H9 (cell line): Measurements from ENCODE around the gene ZNRF3. TPM values are rescaled to one million over a fixed set of nuclear protein-coding genes. Genes with fewer than 3 reads are reported as not detected.

Experiments
- DNase-seq: peaks from one replicate; pipeline ENCODE4 v3.0.0-alpha.2; 2017
- H2AFZ ChIP-seq: one replicate; pipeline ENCODE4 v1.6.1; 2013; ENCODE audit warnings: mild to moderate bottlenecking, low read length, control low read depth, moderate library complexity
- H2AK5ac ChIP-seq: 2 replicates; pipeline ENCODE4 v1.6.1; 2013; ENCODE audit warnings: low read length, control low read depth, mixed read lengths; ENCODE audit not compliant: insufficient read length
- H2BK120ac ChIP-seq: one replicate; pipeline ENCODE4 v1.6.1; 2013; ENCODE audit warnings: low read depth, mild to moderate bottlenecking, low read length, control low read depth, inconsistent platforms; ENCODE audit not compliant: poor library complexity, severe bottlenecking
- H2BK12ac ChIP-seq: 2 replicates; pipeline ENCODE4 v1.6.1; 2013; ENCODE audit warnings: low read length, control low read depth, mixed read lengths, low read depth; ENCODE audit not compliant: insufficient read length
- H2BK15ac ChIP-seq: 2 replicates; pipeline ENCODE4 v1.6.1; 2013; ENCODE audit warnings: low read depth, low read length, control low read depth
- H2BK20ac ChIP-seq: one replicate; pipeline ENCODE4 v1.6.1; 2013; ENCODE audit warnings: low read depth, mild to moderate bottlenecking, low read length, control low read depth, inconsistent platforms; ENCODE audit not compliant: poor library complexity, severe bottlenecking
- H2BK5ac ChIP-seq: 2 replicates; pipeline ENCODE4 v1.6.1; 2013; ENCODE audit warnings: low read length, control low read depth, mixed read lengths; ENCODE audit not compliant: insufficient read length
- H3K14ac ChIP-seq: 2 replicates; pipeline ENCODE4 v1.6.1; 2013; ENCODE audit warnings: low read length, control low read depth; ENCODE audit not compliant: insufficient read depth
- H3K18ac ChIP-seq: 2 replicates; pipeline ENCODE4 v1.6.1; 2013; ENCODE audit warnings: low read depth, mild to moderate bottlenecking, mixed read lengths, low read length, control low read depth; ENCODE audit not compliant: insufficient read length
- H3K23ac ChIP-seq: 2 replicates; pipeline ENCODE4 v1.6.1; 2013; ENCODE audit warnings: low read length, control low read depth, mixed read lengths, low read depth; ENCODE audit not compliant: insufficient read length
- H3K23me2 ChIP-seq: 2 replicates; pipeline ENCODE4 v1.6.1; 2013; ENCODE audit warnings: low read depth, mild to moderate bottlenecking, mixed read lengths, low read length, control low read depth; ENCODE audit not compliant: insufficient read length, poor library complexity, severe bottlenecking
- H3K27ac ChIP-seq: 2 replicates; pipeline ENCODE4 v1.5.1; 2013; ENCODE audit warnings: low read length, control low read depth, mixed read lengths, low read depth; ENCODE audit not compliant: insufficient read length
- H3K27me3 ChIP-seq: 2 replicates; pipeline ENCODE4 v1.6.1; 2013; ENCODE audit warnings: low read length, control low read depth, inconsistent platforms; ENCODE audit not compliant: insufficient read depth
- H3K4ac ChIP-seq: 2 replicates; pipeline ENCODE4 v1.6.1; 2013; ENCODE audit warnings: low read depth, mild to moderate bottlenecking, control low read depth, inconsistent platforms, low read length, moderate library complexity
- H3K4me1 ChIP-seq: 2 replicates; pipeline ENCODE4 v1.6.1; 2013; ENCODE audit warnings: low read length, control low read depth, inconsistent platforms; ENCODE audit not compliant: insufficient read depth
- H3K4me2 ChIP-seq: 2 replicates; pipeline ENCODE4 v1.6.1; 2013; ENCODE audit warnings: low read length, control low read depth, mixed read lengths; ENCODE audit not compliant: insufficient read length, insufficient read depth
- H3K56ac ChIP-seq: 2 replicates; pipeline ENCODE4 v1.6.1; 2013; ENCODE audit warnings: low read depth, mild to moderate bottlenecking, mixed read lengths, low read length, control low read depth; ENCODE audit not compliant: insufficient read length
- H3K79me1 ChIP-seq: 2 replicates; pipeline ENCODE4 v1.6.1; 2013; ENCODE audit warnings: low read depth, mild to moderate bottlenecking, moderate library complexity, low read length, control low read depth, inconsistent platforms; ENCODE audit not compliant: insufficient read depth, poor library complexity, severe bottlenecking
- H3K79me2 ChIP-seq: 2 replicates; pipeline ENCODE4 v1.6.1; 2013; ENCODE audit warnings: low read length, control low read depth, inconsistent platforms; ENCODE audit not compliant: insufficient read depth
- H3K9ac ChIP-seq: 2 replicates; pipeline ENCODE4 v1.6.1; 2013; ENCODE audit warnings: low read length, control low read depth, mixed read lengths; ENCODE audit not compliant: insufficient read length; ENCODE audit errors: extremely low read depth
- H3K9me3 ChIP-seq: one replicate; pipeline ENCODE4 v1.6.1; 2013; ENCODE audit warnings: low read depth, low read length, inconsistent platforms; ENCODE audit not compliant: control insufficient read depth
- H3T11ph ChIP-seq: one replicate; pipeline ENCODE4 v1.6.1; 2013; ENCODE audit warnings: mild to moderate bottlenecking, low read length, control low read depth, inconsistent platforms
- H4K20me1 ChIP-seq: one replicate; pipeline ENCODE4 v1.6.1; 2013; ENCODE audit not compliant: control insufficient read depth, insufficient read length, insufficient read depth
- H4K5ac ChIP-seq: 2 replicates; pipeline ENCODE4 v1.6.1; 2013; ENCODE audit warnings: low read depth, mild to moderate bottlenecking, mixed read lengths, low read length, control low read depth; ENCODE audit not compliant: insufficient read length
- H4K8ac ChIP-seq: replicated peaks from 2 replicates; pipeline ENCODE4 v1.6.1; 2013; ENCODE audit warnings: low read length, control low read depth, mixed read lengths, low read depth; ENCODE audit not compliant: insufficient read length
- H4K91ac ChIP-seq: 2 replicates; pipeline ENCODE4 v1.6.1; 2013; ENCODE audit warnings: low read depth, mild to moderate bottlenecking, moderate library complexity, mixed read lengths, low read length, control low read depth; ENCODE audit not compliant: insufficient read length
- H3K27ac Mint-ChIP-seq, 3 experiments: 2 replicates in 2 of 3; 3 replicates in 1 of 3; pipeline ENCODE4 v1.8.0; 2020 to 2021; ENCODE audit warnings: mixed read lengths in 3 of 3, mild to moderate bottlenecking in 1 of 3, moderate library complexity in 1 of 3
- H3K27me3 Mint-ChIP-seq: 2 replicates; pipeline ENCODE4 v1.8.0; 2021; ENCODE audit warnings: low read depth, mild to moderate bottlenecking, moderate library complexity, mixed read lengths
- H3K36me3 Mint-ChIP-seq, 3 experiments: 2 replicates in 2 of 3; 3 replicates in 1 of 3; pipeline ENCODE4 v1.8.0; 2020 to 2021; ENCODE audit warnings: low read depth in 3 of 3, mixed read lengths in 3 of 3; ENCODE audit not compliant: insufficient read depth in 1 of 3
- H3K4me1 Mint-ChIP-seq, 2 experiments: 2 replicates each; pipeline ENCODE4 v1.8.0; 2020; ENCODE audit warnings: mixed read lengths in 2 of 2
- H3K4me3 Mint-ChIP-seq, 2 experiments: 2 replicates in 1 of 2; 3 replicates in 1 of 2; pipeline ENCODE4 v1.8.0; 2020 to 2021; ENCODE audit warnings: mild to moderate bottlenecking in 2 of 2, mixed read lengths in 2 of 2, moderate library complexity in 1 of 2
- H3K9me3 Mint-ChIP-seq, 2 experiments: 2 replicates in 1 of 2; 3 replicates in 1 of 2; pipeline ENCODE4 v1.8.0; 2020; ENCODE audit warnings: mild to moderate bottlenecking in 2 of 2, mixed read lengths in 2 of 2, moderate library complexity in 1 of 2
- CTCF ChIP-seq: fragments of 200-600 bp; sonication (generic); conservative IDR thresholded peaks from 3 replicates; pipeline ENCODE4 v1.8.0; 2021; ENCODE audit warnings: antibody characterized with exemption, mild to moderate bottlenecking
- WGBS: extraction: QIAGEN DNeasy Blood & Tissue Kit; methylation state at CpG from one replicate; pipeline ENCODE4 v1.1.7; 2013; ENCODE audit warnings: missing lambda C conversion rate, low lambda C conversion rate, mixed read lengths; ENCODE audit not compliant: insufficient read length; ENCODE audit errors: extremely low coverage; 5-methylcytosine and 5-hydroxymethylcytosine counted together
- total RNA-seq: library from RNA; stranded (reverse); gene quantifications from 2 replicates; pipeline ENCODE4 v1.2.1, GENCODE V29; 2021

The ZNRF3 gene
- total RNA-seq, 1 experiment from 2014 or later, result 20.6 TPM

GRCh38 chr22:28967163-28967665 lies 83.8 kb downstream of the ZNRF3 start:
- no peak for TF ChIP-seq CTCF
- Histone ChIP-seq H2AFZ (no peak overlapping the region), H3K23ac (no peak overlapping the region), H3K79me1 (no peaks in the 10 kb centered on the region), H3K79me2 (peaks cover 7% of the 10 kb centered on the region; the same call in 1 of the 2 replicates), H2AK5ac (no peak overlapping the region), H4K20me1 (no peaks in the 10 kb centered on the region), H2BK12ac (no peak overlapping the region), H3K14ac (no peak overlapping the region), H3K4ac (no peak overlapping the region), H3K18ac (no peak overlapping the region), H4K8ac (no peak overlapping the region), H2BK15ac (no peak overlapping the region), H3K9ac (no peak overlapping the region), H3K27ac (no peak overlapping the region), H2BK5ac (no peak overlapping the region), H2BK20ac (no peak overlapping the region), H3K4me1 (peaks cover 10% of the 10 kb centered on the region), H4K91ac (no peak overlapping the region), H3K27me3 (no peaks in the 10 kb centered on the region), H3K23me2 (no peaks in the 10 kb centered on the region), H3T11ph (no peak overlapping the region), H3K9me3 (no peaks in the 10 kb centered on the region), H2BK120ac (no peak overlapping the region), H3K4me2 (no peak overlapping the region), H3K56ac (no peak overlapping the region), H4K5ac (no peak overlapping the region)
- H3K9me3 Mint-ChIP-seq, result no peaks in the 10 kb centered on the region
- no peak overlapping the region; a peak in 1 of 7 replicates for H3K27ac Mint-ChIP-seq
- no peak overlapping the region for H3K4me3 Mint-ChIP-seq
- peaks cover 1 to 4% (median 2%) of the 10 kb centered on the region in 3 experiments; a peak in 3 of 7 replicates for H3K36me3 Mint-ChIP-seq
- H3K4me1 Mint-ChIP-seq, result peaks cover 35 to 36% of the 10 kb centered on the region in 2 experiments
- DNase-seq, result no peak
- no CpG with 5 or more reads among the region's 6 CpGs for WGBS
- H3K27me3 Mint-ChIP-seq, result no peaks in the 10 kb centered on the region
